Thoracic aorta (tissue), 2 donors: ENCODE results near the gene MSMP. TPM values are rescaled to one million over a fixed set of nuclear protein-coding genes. Genes with fewer than 3 reads are reported as not detected.

Source experiments
- ATAC-seq: fragments of 150-250 bp; one replicate; pipeline ENCODE4 v1.8.0; 2017; ENCODE audit warnings: low read depth; ENCODE audit not compliant: insufficient number of reproducible peaks, low FRiP score
- DNase-seq: peaks from one replicate; pipeline ENCODE4 v3.0.0-alpha.2; 2020; ENCODE audit warnings: low spot score
- H3K27ac ChIP-seq, 2 donors: fragments of 200-600 bp; sonication (generic); 1 replicate in 1 of 2; 2 replicates in 1 of 2; pipeline ENCODE4 v1.5.1; 2016; ENCODE audit warnings: mild to moderate bottlenecking in 2 of 2, moderate library complexity in 2 of 2
- H3K27me3 ChIP-seq: fragments of 200-600 bp; sonication (generic); replicated peaks from 2 replicates; pipeline ENCODE4 v1.6.0; 2016; ENCODE audit warnings: mild to moderate bottlenecking; ENCODE audit not compliant: insufficient read depth
- H3K36me3 ChIP-seq: fragments of 200-600 bp; sonication (generic); one replicate; pipeline ENCODE4 v1.5.1; 2016
- H3K4me1 ChIP-seq, 2 donors: fragments of 200-600 bp; sonication (generic); 1 replicate in 1 of 2; 2 replicates in 1 of 2; pipeline versions ENCODE4 v1.5.1 to v1.6.0; 2016; ENCODE audit warnings: low read depth in 2 of 2, mild to moderate bottlenecking in 1 of 2; ENCODE audit not compliant: control insufficient read depth in 1 of 2
- H3K4me3 ChIP-seq: fragments of 200-600 bp; sonication (generic); 2 replicates; pipeline ENCODE4 v1.5.1; 2016; ENCODE audit warnings: mild to moderate bottlenecking
- H3K9me3 ChIP-seq: fragments of 200-600 bp; sonication (generic); 2 replicates; pipeline ENCODE4 v1.5.1; 2016
- total RNA-seq, 2 donors: library from RNA; depleted of rRNA; stranded (reverse); fragments of >200 nt; gene quantifications; one replicate each; pipeline versions ENCODE4 v1.1.0 to v1.2.3, GENCODE V29; 2016
- TF ChIP-seq, protein P1 (sequence below): fragments of 200-600 bp; sonication (generic); IDR thresholded peaks from one replicate; pipeline ENCODE4 v1.5.1; 2019; ENCODE audit warnings: antibody characterized with exemption

The MSMP gene
- total RNA-seq, 2 donors from 2014 or later: not detected

DNA sequence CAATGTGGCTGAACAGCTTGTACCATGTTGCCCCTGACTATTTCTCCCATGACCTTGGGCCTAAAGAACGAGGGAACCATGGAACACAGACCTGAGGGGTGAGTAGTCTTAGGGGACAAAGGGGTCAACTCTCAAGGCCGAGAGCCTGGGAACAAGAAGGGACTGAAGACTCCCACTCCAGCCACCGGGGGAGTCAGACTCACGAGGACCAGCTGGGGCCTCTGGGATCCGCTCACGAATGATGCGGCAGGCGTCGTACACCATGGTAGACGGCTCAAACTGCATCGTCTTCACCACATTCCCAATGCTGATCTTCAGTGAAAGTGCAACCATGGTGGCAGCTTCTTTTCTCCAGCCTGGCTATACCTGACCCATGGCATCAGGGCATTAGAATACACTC lies 28.7 kb downstream of the MSMP start:
- Histone ChIP-seq H3K4me1 (peaks cover 20 to 49% of the 10 kb centered on the region in 2 donors), H3K27ac (peak overlapping the region; percentile 99), H3K4me3 (no peak overlapping the region), H3K36me3 (peaks cover 51% of the 10 kb centered on the region), H3K9me3 (no peaks in the 10 kb centered on the region), H3K27me3 (no peaks in the 10 kb centered on the region)
- ATAC-seq: no peak
- TF ChIP-seq, protein P1, sequence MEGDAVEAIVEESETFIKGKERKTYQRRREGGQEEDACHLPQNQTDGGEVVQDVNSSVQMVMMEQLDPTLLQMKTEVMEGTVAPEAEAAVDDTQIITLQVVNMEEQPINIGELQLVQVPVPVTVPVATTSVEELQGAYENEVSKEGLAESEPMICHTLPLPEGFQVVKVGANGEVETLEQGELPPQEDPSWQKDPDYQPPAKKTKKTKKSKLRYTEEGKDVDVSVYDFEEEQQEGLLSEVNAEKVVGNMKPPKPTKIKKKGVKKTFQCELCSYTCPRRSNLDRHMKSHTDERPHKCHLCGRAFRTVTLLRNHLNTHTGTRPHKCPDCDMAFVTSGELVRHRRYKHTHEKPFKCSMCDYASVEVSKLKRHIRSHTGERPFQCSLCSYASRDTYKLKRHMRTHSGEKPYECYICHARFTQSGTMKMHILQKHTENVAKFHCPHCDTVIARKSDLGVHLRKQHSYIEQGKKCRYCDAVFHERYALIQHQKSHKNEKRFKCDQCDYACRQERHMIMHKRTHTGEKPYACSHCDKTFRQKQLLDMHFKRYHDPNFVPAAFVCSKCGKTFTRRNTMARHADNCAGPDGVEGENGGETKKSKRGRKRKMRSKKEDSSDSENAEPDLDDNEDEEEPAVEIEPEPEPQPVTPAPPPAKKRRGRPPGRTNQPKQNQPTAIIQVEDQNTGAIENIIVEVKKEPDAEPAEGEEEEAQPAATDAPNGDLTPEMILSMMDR: no peak
- DNase-seq: no peak

- Histone ChIP-seq H3K4me1 (peaks cover 14 to 36% of the 10 kb centered on the region in 2 donors), H3K27ac (peak overlapping the region in 1 of 2 donors; percentile 99), H3K27me3 (no peaks in the 10 kb centered on the region), H3K9me3 (no peaks in the 10 kb centered on the region), H3K4me3 (no peak overlapping the region), H3K36me3 (peaks cover 66% of the 10 kb centered on the region)
- no peak for DNase-seq
- ATAC-seq: no peak
- TF ChIP-seq, protein P1: no peak
Observed at GRCh38 chr9:35723908-35724307, 30.2 kb downstream of the MSMP start.

- no peak overlapping the region for H3K4me3 ChIP-seq
- peaks cover 70% of the 10 kb centered on the region for H3K36me3 ChIP-seq
- TF ChIP-seq, protein P1: no peak
- no peaks in the 10 kb centered on the region for H3K9me3 ChIP-seq
- H3K4me1 ChIP-seq: peaks cover 11 to 31% of the 10 kb centered on the region in 2 donors
- ATAC-seq (no peak), DNase-seq (no peak)
- H3K27ac ChIP-seq: peak overlapping the region in 1 of 2 donors; percentile 13
- H3K27me3 ChIP-seq: no peaks in the 10 kb centered on the region
Observed at GRCh38 chr9:35723426-35723825, 30.6 kb downstream of the MSMP start.

- DNase-seq (no peak), ATAC-seq (no peak)
- peaks cover 0 to 13% of the 10 kb centered on the region in 2 donors for H3K4me1 ChIP-seq
- no peak overlapping the region for H3K4me3 ChIP-seq
- TF ChIP-seq, protein P1: no peak
- H3K27me3 ChIP-seq: no peaks in the 10 kb centered on the region
- no peak overlapping the region for H3K27ac ChIP-seq
- no peaks in the 10 kb centered on the region for H3K9me3 ChIP-seq
- H3K36me3 ChIP-seq: peaks cover 94% of the 10 kb centered on the region
Observed at GRCh38 chr9:35719546-35719945, 34.5 kb downstream of the MSMP start.

- Histone ChIP-seq H3K27me3 (no peaks in the 10 kb centered on the region), H3K4me1 (peaks cover 0 to 13% of the 10 kb centered on the region in 2 donors), H3K4me3 (no peak overlapping the region), H3K36me3 (peaks cover 94% of the 10 kb centered on the region), H3K27ac (no peak overlapping the region), H3K9me3 (no peaks in the 10 kb centered on the region)
- ATAC-seq: no peak
- TF ChIP-seq, protein P1: no peak
- no peak for DNase-seq
Observed at GRCh38 chr9:35718721-35719511, 35.2 kb downstream of the MSMP start.
